Astrocyte (in vitro differentiated cells and primary cell): ENCODE data around the gene SLC16A10. TPM values are rescaled to one million over a fixed set of nuclear protein-coding genes. Genes with fewer than 3 reads are reported as not detected.
"Not testable (repeated sequence)": the region's sequence is repeated elsewhere in the genome, so short reads cannot be mapped to it uniquely, and the experiment has no call there.

Experiments used
- DNase-seq: peaks from one replicate; pipeline ENCODE4 v3.0.0-alpha.2; 2010; ENCODE audit warnings: low read depth
- FAIRE-seq: peaks from 2 replicates; lab custom pipeline; 2011; peaks lifted over from hg19 to GRCh38; lab: Jason Lieb, UNC
- H2AFZ ChIP-seq: 2 replicates; pipeline ENCODE4 v1.6.0; 2012; ENCODE audit warnings: low read depth, low read length, inconsistent platforms
- H3K27ac ChIP-seq: 2 replicates; pipeline ENCODE4 v1.5.1; 2011; ENCODE audit warnings: low read depth, low read length, inconsistent platforms
- H3K27me3 ChIP-seq: 2 replicates; pipeline ENCODE4 v1.6.0; 2011; ENCODE audit warnings: low read length, inconsistent platforms; ENCODE audit not compliant: insufficient read depth
- H3K36me3 ChIP-seq: 2 replicates; pipeline ENCODE4 v1.5.1; 2011; ENCODE audit warnings: low read length, inconsistent platforms; ENCODE audit not compliant: insufficient read depth
- H3K4me1 ChIP-seq: 2 replicates; pipeline ENCODE4 v1.5.1; 2011; ENCODE audit warnings: low read length, inconsistent platforms; ENCODE audit not compliant: insufficient read depth
- H3K4me2 ChIP-seq: 2 replicates; pipeline ENCODE4 v1.6.0; 2012; ENCODE audit warnings: low read length, inconsistent platforms
- H3K4me3 ChIP-seq: 2 replicates; pipeline ENCODE4 v1.5.1; 2011; ENCODE audit warnings: low read depth, mild to moderate bottlenecking, low read length, inconsistent platforms; ENCODE audit not compliant: insufficient read depth
- H3K79me2 ChIP-seq: 2 replicates; pipeline ENCODE4 v1.6.0; 2012; ENCODE audit warnings: mild to moderate bottlenecking, low read length, inconsistent platforms; ENCODE audit not compliant: insufficient read depth
- H3K9ac ChIP-seq: 2 replicates; pipeline ENCODE4 v1.6.0; 2012; ENCODE audit warnings: mild to moderate bottlenecking, low read length, inconsistent platforms
- H3K9me3 ChIP-seq: 2 replicates; pipeline ENCODE4 v1.5.1; 2012; ENCODE audit warnings: low read depth, mild to moderate bottlenecking, low read length, inconsistent platforms; ENCODE audit not compliant: insufficient read depth
- H4K20me1 ChIP-seq: 2 replicates; pipeline ENCODE4 v1.6.0; 2012; ENCODE audit warnings: low read length, inconsistent platforms; ENCODE audit not compliant: insufficient read depth
- H3K27ac Mint-ChIP-seq: one replicate; pipeline ENCODE4 v1.8.0; 2021; ENCODE audit warnings: mild to moderate bottlenecking, mixed read lengths; ENCODE audit not compliant: unreplicated experiment
- H3K27me3 Mint-ChIP-seq: one replicate; pipeline ENCODE4 v1.8.0; 2021; ENCODE audit warnings: low read depth, mixed read lengths; ENCODE audit not compliant: unreplicated experiment
- H3K36me3 Mint-ChIP-seq: one replicate; pipeline ENCODE4 v1.8.0; 2021; ENCODE audit warnings: low read depth, mixed read lengths; ENCODE audit not compliant: unreplicated experiment
- H3K4me1 Mint-ChIP-seq: one replicate; pipeline ENCODE4 v1.8.0; 2021; ENCODE audit warnings: low read depth, mixed read lengths; ENCODE audit not compliant: unreplicated experiment
- H3K4me3 Mint-ChIP-seq: one replicate; pipeline ENCODE4 v1.8.0; 2021; ENCODE audit warnings: mild to moderate bottlenecking, moderate library complexity, mixed read lengths; ENCODE audit not compliant: unreplicated experiment
- H3K9me3 Mint-ChIP-seq: one replicate; pipeline ENCODE4 v1.8.0; 2021; ENCODE audit warnings: mild to moderate bottlenecking, mixed read lengths; ENCODE audit not compliant: unreplicated experiment
- EZH2 ChIP-seq: IDR thresholded peaks from 2 replicates; pipeline ENCODE4 v1.6.1; 2012; ENCODE audit warnings: mild to moderate bottlenecking, low read length, inconsistent platforms; ENCODE audit not compliant: insufficient read depth
- total RNA-seq: library from RNA; stranded (reverse); gene quantifications from 2 replicates; pipeline ENCODE4 v1.2.1, GENCODE V29; 2021
- TF ChIP-seq, protein P1 (sequence below): IDR thresholded peaks from 2 replicates; pipeline ENCODE4 v1.5.1; 2011; ENCODE audit warnings: low read depth, mild to moderate bottlenecking, inconsistent platforms, low read length, moderate library complexity; ENCODE audit not compliant: insufficient read depth

Gene SLC16A10
- total RNA-seq, 1 donor from 2014 or later: 0.18 TPM

DNA sequence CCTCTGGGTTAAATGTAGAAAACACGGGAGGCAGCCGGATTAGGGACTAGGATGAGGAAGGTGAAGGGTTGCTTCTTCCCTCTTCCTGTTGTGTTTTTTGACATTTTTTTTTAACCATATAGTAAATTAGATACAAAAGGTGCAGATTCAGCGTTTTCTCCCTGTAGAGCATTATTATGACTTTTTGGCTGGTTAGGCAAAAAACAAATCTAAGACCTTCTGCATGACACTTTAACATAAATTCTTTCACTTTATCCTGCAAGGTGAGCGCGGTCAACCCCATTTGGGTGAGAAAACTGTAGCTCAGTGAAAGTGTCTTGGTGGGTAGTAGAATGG is 1.3 kb downstream of the SLC16A10 start:
- DNase-seq (no peak), FAIRE-seq (no peak)
- Histone ChIP-seq H2AFZ (no peak overlapping the region), H3K9me3 (no peaks in the 10 kb centered on the region), H3K4me1 (peaks cover 7% of the 10 kb centered on the region), H3K4me3 (no peak overlapping the region), H4K20me1 (no peaks in the 10 kb centered on the region), H3K27me3 (peaks cover 46% of the 10 kb centered on the region), H3K27ac (no peak overlapping the region), H3K9ac (no peak overlapping the region), H3K36me3 (no peaks in the 10 kb centered on the region), H3K79me2 (no peaks in the 10 kb centered on the region), H3K4me2 (peak overlapping the region; percentile 80)
- Mint-ChIP-seq H3K9me3 (no peaks in the 10 kb centered on the region), H3K27ac (no peak overlapping the region), H3K36me3 (no peaks in the 10 kb centered on the region), H3K4me1 (peaks cover 3% of the 10 kb centered on the region), H3K27me3 (peaks cover 38% of the 10 kb centered on the region), H3K4me3 (peak overlapping the region; percentile 85)
- TF ChIP-seq, protein P1, sequence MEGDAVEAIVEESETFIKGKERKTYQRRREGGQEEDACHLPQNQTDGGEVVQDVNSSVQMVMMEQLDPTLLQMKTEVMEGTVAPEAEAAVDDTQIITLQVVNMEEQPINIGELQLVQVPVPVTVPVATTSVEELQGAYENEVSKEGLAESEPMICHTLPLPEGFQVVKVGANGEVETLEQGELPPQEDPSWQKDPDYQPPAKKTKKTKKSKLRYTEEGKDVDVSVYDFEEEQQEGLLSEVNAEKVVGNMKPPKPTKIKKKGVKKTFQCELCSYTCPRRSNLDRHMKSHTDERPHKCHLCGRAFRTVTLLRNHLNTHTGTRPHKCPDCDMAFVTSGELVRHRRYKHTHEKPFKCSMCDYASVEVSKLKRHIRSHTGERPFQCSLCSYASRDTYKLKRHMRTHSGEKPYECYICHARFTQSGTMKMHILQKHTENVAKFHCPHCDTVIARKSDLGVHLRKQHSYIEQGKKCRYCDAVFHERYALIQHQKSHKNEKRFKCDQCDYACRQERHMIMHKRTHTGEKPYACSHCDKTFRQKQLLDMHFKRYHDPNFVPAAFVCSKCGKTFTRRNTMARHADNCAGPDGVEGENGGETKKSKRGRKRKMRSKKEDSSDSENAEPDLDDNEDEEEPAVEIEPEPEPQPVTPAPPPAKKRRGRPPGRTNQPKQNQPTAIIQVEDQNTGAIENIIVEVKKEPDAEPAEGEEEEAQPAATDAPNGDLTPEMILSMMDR: no peak
- TF ChIP-seq EZH2: no peak

- Mint-ChIP-seq H3K4me1 (peaks cover 3% of the 10 kb centered on the region), H3K9me3 (no peaks in the 10 kb centered on the region), H3K27me3 (peaks cover 33% of the 10 kb centered on the region), H3K36me3 (no peaks in the 10 kb centered on the region), H3K4me3 (no peak overlapping the region), H3K27ac (no peak overlapping the region)
- no peak overlapping the region for H3K4me2 ChIP-seq
- FAIRE-seq (no peak), DNase-seq (no peak)
- no peak overlapping the region for H3K27ac ChIP-seq
- no peak overlapping the region for H3K4me3 ChIP-seq
- H3K27me3 ChIP-seq: peaks cover 48% of the 10 kb centered on the region
- no peaks in the 10 kb centered on the region for H3K9me3 ChIP-seq
- H3K9ac ChIP-seq: no peak overlapping the region
- no peaks in the 10 kb centered on the region for H3K79me2 ChIP-seq
- H3K36me3 ChIP-seq: no peaks in the 10 kb centered on the region
- H3K4me1 ChIP-seq: peaks cover 7% of the 10 kb centered on the region
- no peaks in the 10 kb centered on the region for H4K20me1 ChIP-seq
- no peak for TF ChIP-seq EZH2
- TF ChIP-seq, protein P1: no peak
- no peak overlapping the region for H2AFZ ChIP-seq
Measured at GRCh38 chr6:111090766-111091165, 3.5 kb downstream of the SLC16A10 start.

DNA sequence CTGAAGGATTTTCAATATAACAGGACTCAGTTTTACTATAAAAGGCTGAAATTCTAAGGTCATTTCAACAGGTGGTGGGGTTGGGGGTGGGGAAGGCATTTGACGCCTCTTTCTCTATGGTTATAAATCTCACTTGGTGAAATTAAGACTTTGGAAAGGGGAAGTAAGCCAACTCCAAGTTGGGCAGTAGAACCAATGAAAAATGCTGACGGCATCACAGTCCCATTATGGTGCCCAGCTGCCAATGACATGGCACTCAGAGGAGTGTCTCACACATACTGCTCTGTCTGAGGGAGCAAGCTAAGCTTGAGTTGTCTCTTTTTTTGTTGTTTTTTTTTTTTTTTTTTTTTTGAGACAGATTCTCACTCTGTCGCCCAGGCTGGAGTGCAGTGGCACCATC is 4.7 kb downstream of the SLC16A10 start:
- no peak overlapping the region for H2AFZ ChIP-seq
- Mint-ChIP-seq H3K27ac (no peak overlapping the region), H3K4me1 (peaks cover 5% of the 10 kb centered on the region), H3K36me3 (no peaks in the 10 kb centered on the region), H3K4me3 (no peak overlapping the region), H3K27me3 (peaks cover 21% of the 10 kb centered on the region), H3K9me3 (no peaks in the 10 kb centered on the region)
- FAIRE-seq (no peak), DNase-seq (no peak)
- H3K27me3 ChIP-seq: peaks cover 42% of the 10 kb centered on the region
- peaks cover 7% of the 10 kb centered on the region for H3K4me1 ChIP-seq
- H3K9ac ChIP-seq: no peak overlapping the region
- H4K20me1 ChIP-seq: no peaks in the 10 kb centered on the region
- TF ChIP-seq, protein P1: no peak
- TF ChIP-seq EZH2: no peak
- no peak overlapping the region for H3K4me2 ChIP-seq
- H3K27ac ChIP-seq: no peak overlapping the region
- H3K4me3 ChIP-seq: no peak overlapping the region
- no peaks in the 10 kb centered on the region for H3K79me2 ChIP-seq
- no peaks in the 10 kb centered on the region for H3K36me3 ChIP-seq
- no peaks in the 10 kb centered on the region for H3K9me3 ChIP-seq

GRCh38 chr6:111095488-111095887 is 8.2 kb downstream of the SLC16A10 start:
- not testable (repeated sequence) for DNase-seq, H3K4me1 Mint-ChIP-seq, H3K4me3 Mint-ChIP-seq, FAIRE-seq, H2AFZ ChIP-seq, H3K27ac Mint-ChIP-seq, H3K36me3 ChIP-seq, H3K9me3 ChIP-seq, H3K4me2 ChIP-seq, H3K27ac ChIP-seq, H3K9ac ChIP-seq, H3K4me1 ChIP-seq, H3K27me3 Mint-ChIP-seq, H4K20me1 ChIP-seq, H3K79me2 ChIP-seq, H3K9me3 Mint-ChIP-seq, H3K4me3 ChIP-seq, H3K36me3 Mint-ChIP-seq
- peaks cover 14% of the 10 kb centered on the region for H3K27me3 ChIP-seq
